Astrocyte (in vitro differentiated cells and primary cell): Measurements from ENCODE around the gene KRTAP25-1.

Experiments
- EZH2 ChIP-seq: IDR thresholded peaks from 2 replicates; pipeline ENCODE4 v1.6.1; 2012; ENCODE audit warnings: mild to moderate bottlenecking, low read length, inconsistent platforms; ENCODE audit not compliant: insufficient read depth
- TF ChIP-seq, protein P1 (sequence below): IDR thresholded peaks from 2 replicates; pipeline ENCODE4 v1.5.1; 2011; ENCODE audit warnings: low read depth, mild to moderate bottlenecking, inconsistent platforms, low read length, moderate library complexity; ENCODE audit not compliant: insufficient read depth

DNA sequence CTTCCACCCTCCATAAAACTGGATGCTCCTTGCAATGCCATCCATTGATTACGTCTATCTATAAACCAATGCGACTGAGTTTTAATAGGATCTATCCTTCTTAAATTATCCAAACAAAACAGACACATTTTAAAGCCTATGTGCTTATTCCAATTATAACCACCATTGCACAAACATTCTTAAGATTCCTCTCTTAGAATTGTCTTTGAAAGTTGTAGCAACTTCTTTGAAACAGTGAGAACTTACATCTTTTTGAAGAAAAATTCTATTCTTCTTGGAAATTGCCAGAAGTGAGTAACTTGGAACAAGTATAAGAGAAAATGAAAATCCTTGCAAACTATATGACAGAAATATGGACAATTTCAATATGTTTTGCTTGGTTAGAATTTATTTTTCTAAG lies 30.9 kb upstream of the KRTAP25-1 start, which contains the start of gene KRTAP26-1:
- no peak for TF ChIP-seq EZH2
- TF ChIP-seq, protein P1, sequence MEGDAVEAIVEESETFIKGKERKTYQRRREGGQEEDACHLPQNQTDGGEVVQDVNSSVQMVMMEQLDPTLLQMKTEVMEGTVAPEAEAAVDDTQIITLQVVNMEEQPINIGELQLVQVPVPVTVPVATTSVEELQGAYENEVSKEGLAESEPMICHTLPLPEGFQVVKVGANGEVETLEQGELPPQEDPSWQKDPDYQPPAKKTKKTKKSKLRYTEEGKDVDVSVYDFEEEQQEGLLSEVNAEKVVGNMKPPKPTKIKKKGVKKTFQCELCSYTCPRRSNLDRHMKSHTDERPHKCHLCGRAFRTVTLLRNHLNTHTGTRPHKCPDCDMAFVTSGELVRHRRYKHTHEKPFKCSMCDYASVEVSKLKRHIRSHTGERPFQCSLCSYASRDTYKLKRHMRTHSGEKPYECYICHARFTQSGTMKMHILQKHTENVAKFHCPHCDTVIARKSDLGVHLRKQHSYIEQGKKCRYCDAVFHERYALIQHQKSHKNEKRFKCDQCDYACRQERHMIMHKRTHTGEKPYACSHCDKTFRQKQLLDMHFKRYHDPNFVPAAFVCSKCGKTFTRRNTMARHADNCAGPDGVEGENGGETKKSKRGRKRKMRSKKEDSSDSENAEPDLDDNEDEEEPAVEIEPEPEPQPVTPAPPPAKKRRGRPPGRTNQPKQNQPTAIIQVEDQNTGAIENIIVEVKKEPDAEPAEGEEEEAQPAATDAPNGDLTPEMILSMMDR: no peak
